22Rv1 (cell line): ENCODE measurements around the gene ASB15.

Experiments
- CTCF ChIP-seq: fragments of 450-650 bp; IDR thresholded peaks from 2 replicates; pipeline ENCODE4 v1.5.1; 2017; ENCODE audit warnings: mild to moderate bottlenecking
- ZFX ChIP-seq: fragments of 450-650 bp; IDR thresholded peaks from 2 replicates; pipeline ENCODE4 v1.6.1; 2017; ENCODE audit warnings: antibody characterized with exemption, borderline replicate concordance

- TF ChIP-seq CTCF (no peak), ZFX (no peak)
Measured at GRCh38 chr7:123661765-123662164, 60.1 kb downstream of the ASB15 start.
